ENCODE measurements around the gene TMEM273. TPM values are rescaled to one million over a fixed set of nuclear protein-coding genes. Genes with fewer than 3 reads are reported as not detected.

The TMEM273 gene
- total RNA-seq, 2 donors from 2014 or later: 1.1 to 13.0 TPM

DNA sequence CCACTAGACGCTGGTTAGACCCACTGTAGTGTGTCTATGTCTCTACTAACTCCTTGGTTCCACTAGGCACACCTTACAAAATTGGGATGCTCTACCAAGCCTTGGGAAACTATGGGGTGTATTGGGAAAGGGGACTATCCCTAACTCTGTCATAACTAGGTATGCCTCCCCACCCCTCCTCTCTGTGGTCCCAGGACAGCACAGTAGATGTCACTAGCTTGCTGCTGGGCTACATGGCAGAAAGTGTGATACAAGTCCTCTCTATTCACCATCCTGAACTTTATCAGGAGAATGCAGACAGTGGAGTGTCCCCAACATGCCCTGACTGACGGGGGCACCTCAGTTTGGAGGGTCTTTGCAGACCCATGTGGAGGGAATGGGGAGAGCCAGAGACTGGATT lies 30.3 kb upstream of the TMEM273 start:
- intact Hi-C loops (cut with DNase I): no loop called here
- TF ChIP-seq POLR2AphosphoS5 (IDR thresholded peaks at IDR 0.05): no peak
- TF ChIP-seq, protein P1, sequence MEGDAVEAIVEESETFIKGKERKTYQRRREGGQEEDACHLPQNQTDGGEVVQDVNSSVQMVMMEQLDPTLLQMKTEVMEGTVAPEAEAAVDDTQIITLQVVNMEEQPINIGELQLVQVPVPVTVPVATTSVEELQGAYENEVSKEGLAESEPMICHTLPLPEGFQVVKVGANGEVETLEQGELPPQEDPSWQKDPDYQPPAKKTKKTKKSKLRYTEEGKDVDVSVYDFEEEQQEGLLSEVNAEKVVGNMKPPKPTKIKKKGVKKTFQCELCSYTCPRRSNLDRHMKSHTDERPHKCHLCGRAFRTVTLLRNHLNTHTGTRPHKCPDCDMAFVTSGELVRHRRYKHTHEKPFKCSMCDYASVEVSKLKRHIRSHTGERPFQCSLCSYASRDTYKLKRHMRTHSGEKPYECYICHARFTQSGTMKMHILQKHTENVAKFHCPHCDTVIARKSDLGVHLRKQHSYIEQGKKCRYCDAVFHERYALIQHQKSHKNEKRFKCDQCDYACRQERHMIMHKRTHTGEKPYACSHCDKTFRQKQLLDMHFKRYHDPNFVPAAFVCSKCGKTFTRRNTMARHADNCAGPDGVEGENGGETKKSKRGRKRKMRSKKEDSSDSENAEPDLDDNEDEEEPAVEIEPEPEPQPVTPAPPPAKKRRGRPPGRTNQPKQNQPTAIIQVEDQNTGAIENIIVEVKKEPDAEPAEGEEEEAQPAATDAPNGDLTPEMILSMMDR (IDR thresholded peaks at IDR 0.05): no peak
- Histone ChIP-seq H3K36me3 (no peaks in the 10 kb centered on the region), H3K27ac (no peak overlapping the region), H3K4me3 (no peak overlapping the region), H3K4me1 (replicated peaks) (no peaks in the 10 kb centered on the region), H3K27me3 (replicated peaks; ENCODE audit: insufficient read depth) (no peaks in the 10 kb centered on the region), H3K9me3 (no peaks in the 10 kb centered on the region)
- DNase-seq (ENCODE audit: low spot score): no peak
- WGBS: 78% methylated on average over 2 of the region's 2 CpGs

- intact Hi-C loops (cut with DNase I): no loop called here
- Histone ChIP-seq H3K36me3 (no peaks in the 10 kb centered on the region), H3K9me3 (no peaks in the 10 kb centered on the region), H3K4me1 (replicated peaks) (no peaks in the 10 kb centered on the region), H3K27me3 (replicated peaks; ENCODE audit: insufficient read depth) (no peaks in the 10 kb centered on the region), H3K27ac (no peak overlapping the region), H3K4me3 (no peak overlapping the region)
- TF ChIP-seq, protein P1 (IDR thresholded peaks at IDR 0.05): no peak
- TF ChIP-seq POLR2A (IDR thresholded peaks at IDR 0.05) (no peak), POLR2AphosphoS5 (IDR thresholded peaks at IDR 0.05) (no peak)
- DNase-seq (ENCODE audit: low spot score): no peak
- 33% methylated on average over 2 of the region's 2 CpGs for WGBS
These were observed 29.5 kb upstream of the TMEM273 start for GRCh38 chr10:49217645-49218044.

DNA sequence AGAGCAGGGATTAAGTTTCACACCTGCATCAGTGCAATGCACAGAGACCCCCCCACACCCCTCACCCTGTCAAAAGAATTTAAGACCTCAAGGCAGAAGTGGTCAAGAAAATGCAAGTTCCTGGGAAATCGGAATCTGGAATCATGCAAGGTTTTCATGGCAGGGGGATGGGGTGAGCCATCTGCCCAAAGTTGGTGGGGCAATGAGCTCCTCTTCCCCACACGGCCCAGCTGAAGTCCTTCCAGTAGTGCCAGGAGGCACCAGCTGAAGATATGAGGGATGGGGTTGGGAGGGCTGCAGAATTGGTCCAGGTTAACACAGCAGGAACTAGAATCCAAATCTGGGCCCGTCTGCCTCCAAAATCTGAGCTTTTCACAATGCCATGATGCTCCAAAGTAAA lies 25.0 kb upstream of the TMEM273 start:
- Histone ChIP-seq H3K27ac (no peak overlapping the region), H3K9me3 (no peaks in the 10 kb centered on the region), H3K4me1 (replicated peaks) (no peaks in the 10 kb centered on the region), H3K4me3 (no peak overlapping the region), H3K36me3 (no peaks in the 10 kb centered on the region), H3K27me3 (replicated peaks; ENCODE audit: insufficient read depth) (no peaks in the 10 kb centered on the region)
- 67% methylated on average over 3 of the region's 3 CpGs for WGBS
- TF ChIP-seq POLR2AphosphoS5 (IDR thresholded peaks at IDR 0.05) (no peak), POLR2A (IDR thresholded peaks at IDR 0.05) (no peak)
- TF ChIP-seq, protein P1 (IDR thresholded peaks at IDR 0.05): no peak
- intact Hi-C loops (cut with DNase I): no loop called here
- DNase-seq (ENCODE audit: low spot score): no peak

- H3K27me3 ChIP-seq (replicated peaks; ENCODE audit: insufficient read depth): no peaks in the 10 kb centered on the region
- no peak for DNase-seq (ENCODE audit: low spot score)
- no peak overlapping the region for H3K4me3 ChIP-seq
- TF ChIP-seq POLR2AphosphoS5 (IDR thresholded peaks at IDR 0.05): no peak
- TF ChIP-seq POLR2A (IDR thresholded peaks at IDR 0.05): no peak
- TF ChIP-seq, protein P1 (IDR thresholded peaks at IDR 0.05): no peak
- intact Hi-C loops (cut with DNase I): no loop called here
- no peak overlapping the region for H3K27ac ChIP-seq
- no peaks in the 10 kb centered on the region for H3K4me1 ChIP-seq (replicated peaks)
- 40% methylated on average over 1 of the region's 1 CpG for WGBS
- no peaks in the 10 kb centered on the region for H3K36me3 ChIP-seq
- no peaks in the 10 kb centered on the region for H3K9me3 ChIP-seq
These were observed 24.6 kb upstream of the TMEM273 start for GRCh38 chr10:49212783-49213182.

- H3K36me3 ChIP-seq: no peaks in the 10 kb centered on the region
- H3K27ac ChIP-seq: no peak overlapping the region
- no peak for DNase-seq (ENCODE audit: low spot score)
- no peaks in the 10 kb centered on the region for H3K4me1 ChIP-seq (replicated peaks)
- H3K9me3 ChIP-seq: no peaks in the 10 kb centered on the region
- WGBS: 100% methylated on average over 1 of the region's 1 CpG
- intact Hi-C loops (cut with DNase I): no loop called here
- TF ChIP-seq, protein P1 (IDR thresholded peaks at IDR 0.05): no peak
- TF ChIP-seq POLR2AphosphoS5 (IDR thresholded peaks at IDR 0.05) (no peak), POLR2A (IDR thresholded peaks at IDR 0.05) (no peak)
- H3K4me3 ChIP-seq: no peak overlapping the region
- no peaks in the 10 kb centered on the region for H3K27me3 ChIP-seq (replicated peaks; ENCODE audit: insufficient read depth)
These were observed 23.9 kb upstream of the TMEM273 start for GRCh38 chr10:49212076-49212475.
